Ramos (cell line): ENCODE data around the gene TMEM201.

Experiments
- in situ Hi-C: fragments of 300-500 bp; cut with MboI; formaldehyde crosslinking; loops from one replicate; pipeline ENCODE4 v1.14.3; 2022; ENCODE audit warnings: low sequenced_read_pairs; ENCODE audit not compliant: unreplicated experiment

The TMEM201 gene

DNA sequence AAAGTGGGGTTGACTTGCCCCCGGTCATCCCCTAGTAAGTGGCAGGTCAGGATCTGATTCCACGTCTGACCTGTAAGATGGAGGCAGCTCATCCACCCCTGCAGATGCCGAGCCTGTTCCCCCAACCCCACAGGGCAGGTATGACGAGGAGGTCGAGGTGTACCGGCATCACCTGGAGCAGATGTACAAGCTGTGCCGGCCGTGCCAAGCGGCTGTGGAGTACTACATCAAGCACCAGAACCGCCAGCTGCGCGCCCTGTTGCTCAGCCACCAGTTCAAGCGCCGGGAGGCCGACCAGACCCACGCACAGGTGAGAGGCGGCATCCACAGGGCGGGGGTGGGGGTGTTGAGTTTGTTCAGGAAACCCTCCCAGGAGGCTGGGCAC lies 9.6 kb downstream of the TMEM201 start:
- in situ Hi-C loops, result no loop called here

DNA sequence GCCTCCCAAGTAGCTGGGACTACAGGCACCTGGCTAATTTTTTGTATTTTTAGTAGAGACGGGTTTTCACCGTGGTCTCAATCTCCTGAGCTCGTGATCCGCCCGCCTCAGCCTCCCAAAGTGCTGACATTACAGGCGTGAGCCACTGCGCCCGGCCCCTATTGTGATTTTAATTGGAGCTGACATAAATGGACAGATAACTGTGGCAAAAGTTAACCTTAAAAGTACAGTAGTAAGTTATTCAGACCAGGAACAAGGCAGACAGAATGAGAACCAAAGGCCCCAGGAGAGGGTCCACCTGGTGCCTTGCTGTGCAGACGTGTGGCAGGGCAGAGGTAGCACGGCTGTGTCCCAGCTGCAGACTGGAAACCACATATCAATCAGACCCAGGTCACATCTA lies 11.0 kb downstream of the TMEM201 start:
- in situ Hi-C loops, result no loop called here

DNA sequence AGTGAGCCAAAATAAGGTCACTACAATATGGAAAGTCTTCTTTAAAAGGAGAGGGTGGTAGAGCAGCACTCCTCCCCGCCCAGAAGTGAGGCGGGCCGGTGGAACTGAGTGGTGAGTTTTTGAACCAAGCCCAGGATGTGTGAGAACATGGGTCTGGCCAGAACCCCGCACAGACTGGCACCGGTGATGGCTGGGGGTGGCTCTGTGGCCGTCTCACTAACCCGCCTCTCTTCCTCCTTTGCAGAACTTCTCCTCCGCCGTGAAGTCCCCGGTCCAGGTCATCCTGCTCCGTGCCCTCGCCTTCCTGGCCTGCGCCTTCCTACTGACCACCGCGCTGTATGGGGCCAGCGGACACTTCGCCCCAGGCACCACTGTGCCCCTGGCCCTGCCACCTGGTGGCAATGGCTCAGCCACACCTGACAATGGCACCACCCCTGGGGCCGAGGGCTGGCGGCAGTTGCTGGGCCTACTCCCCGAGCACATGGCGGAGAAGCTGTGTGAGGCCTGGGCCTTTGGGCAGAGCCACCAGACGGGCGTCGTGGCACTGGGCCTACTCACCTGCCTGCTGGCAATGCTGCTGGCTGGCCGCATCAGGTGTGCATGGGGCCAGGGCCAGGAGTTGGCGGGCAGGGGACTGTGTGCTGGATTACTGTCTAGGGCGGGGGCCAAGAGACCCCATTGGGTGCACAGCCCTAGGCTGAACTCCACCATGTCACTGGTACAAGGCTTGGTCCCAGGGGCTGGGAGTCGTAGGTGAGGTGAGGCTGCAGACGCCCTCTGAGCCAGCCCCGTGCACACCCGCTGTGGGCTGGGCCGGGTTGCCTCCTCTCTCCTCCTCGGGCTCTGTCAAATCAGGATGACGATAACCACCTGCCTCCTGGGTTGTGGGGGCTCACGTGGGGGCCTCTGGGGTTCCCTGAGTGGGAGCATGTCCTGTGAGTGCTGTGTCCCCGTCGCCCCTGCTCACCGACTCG lies 12.4 kb downstream of the TMEM201 start:
- in situ Hi-C loops, result no loop called here

DNA sequence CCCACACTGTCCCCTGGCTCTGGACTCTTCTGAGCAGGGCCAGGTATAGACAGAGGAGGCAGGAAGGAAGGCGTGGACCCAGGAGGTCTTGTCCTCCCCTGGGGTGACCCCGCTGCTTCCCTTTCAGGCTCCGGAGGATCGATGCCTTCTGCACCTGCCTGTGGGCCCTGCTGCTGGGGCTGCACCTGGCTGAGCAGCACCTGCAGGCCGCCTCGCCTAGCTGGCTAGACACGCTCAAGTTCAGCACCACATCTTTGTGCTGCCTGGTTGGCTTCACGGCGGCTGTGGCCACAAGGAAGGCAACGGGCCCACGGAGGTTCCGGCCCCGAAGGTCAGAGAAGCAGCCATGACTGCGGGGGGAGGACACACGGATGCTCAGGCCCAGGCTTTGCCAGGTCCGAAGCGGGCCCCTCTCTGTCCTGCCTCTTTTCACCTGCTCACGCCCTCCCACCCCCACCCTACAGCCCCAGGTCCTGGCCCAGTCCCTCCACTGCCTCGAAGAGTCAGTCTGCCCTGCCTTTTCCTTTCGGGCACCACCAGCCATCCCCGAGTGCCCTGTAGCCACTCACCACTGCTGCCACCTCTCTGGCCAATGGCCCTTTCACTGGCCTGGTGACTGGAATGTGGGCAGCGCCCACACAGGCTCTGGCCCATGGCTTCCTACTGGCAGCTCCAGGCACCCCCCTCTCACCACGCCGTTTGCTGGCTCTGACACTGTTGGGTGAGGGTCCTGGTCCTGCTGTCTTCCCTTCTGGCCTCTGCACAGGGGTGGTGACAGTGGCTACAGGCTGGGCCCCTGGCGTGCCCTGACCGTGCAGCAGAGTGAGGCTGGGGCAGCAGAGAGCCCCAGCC lies 13.5 kb downstream of the TMEM201 start:
- in situ Hi-C loops, result no loop called here

DNA sequence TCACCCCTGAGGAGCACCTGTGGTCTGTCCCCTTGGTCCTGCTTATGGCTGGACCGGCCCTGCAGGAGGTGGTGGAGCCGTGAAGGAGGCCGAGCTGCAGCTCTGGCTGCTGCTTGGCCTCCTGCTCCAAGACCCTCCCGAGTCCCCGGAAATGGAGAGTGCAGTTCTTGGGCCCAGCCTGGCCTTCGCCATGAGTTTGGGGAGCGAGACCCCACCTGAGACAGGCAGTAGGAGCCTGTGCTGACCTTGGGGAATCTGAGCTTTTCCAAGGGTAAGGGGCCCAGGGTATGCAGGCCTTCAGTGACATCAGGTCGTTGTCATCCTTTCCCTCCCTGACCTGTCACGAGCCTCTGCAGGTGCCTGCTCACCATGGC lies 14.1 kb downstream of the TMEM201 start:
- in situ Hi-C loops, result no loop called here

DNA sequence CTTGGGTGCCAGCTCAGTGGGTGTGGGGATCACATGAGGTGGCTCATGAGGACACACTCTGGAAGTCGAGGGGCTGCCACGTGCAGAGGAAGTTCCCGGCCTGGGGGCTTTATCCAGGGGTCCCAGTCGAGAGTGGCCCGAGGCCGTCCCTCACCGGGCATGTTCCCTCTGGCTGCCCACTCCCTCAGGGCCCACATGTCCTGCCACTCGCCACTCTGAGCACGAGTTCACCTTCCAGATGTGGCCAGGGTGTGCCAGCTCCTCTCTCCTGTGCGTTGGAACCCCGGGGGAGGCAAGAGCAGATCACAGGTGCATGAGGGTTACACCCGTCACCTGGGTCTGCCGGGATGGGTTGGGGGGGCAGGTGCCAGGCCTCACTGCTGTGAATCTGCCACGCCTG lies 14.6 kb downstream of the TMEM201 start:
- in situ Hi-C loops, result no loop called here

DNA sequence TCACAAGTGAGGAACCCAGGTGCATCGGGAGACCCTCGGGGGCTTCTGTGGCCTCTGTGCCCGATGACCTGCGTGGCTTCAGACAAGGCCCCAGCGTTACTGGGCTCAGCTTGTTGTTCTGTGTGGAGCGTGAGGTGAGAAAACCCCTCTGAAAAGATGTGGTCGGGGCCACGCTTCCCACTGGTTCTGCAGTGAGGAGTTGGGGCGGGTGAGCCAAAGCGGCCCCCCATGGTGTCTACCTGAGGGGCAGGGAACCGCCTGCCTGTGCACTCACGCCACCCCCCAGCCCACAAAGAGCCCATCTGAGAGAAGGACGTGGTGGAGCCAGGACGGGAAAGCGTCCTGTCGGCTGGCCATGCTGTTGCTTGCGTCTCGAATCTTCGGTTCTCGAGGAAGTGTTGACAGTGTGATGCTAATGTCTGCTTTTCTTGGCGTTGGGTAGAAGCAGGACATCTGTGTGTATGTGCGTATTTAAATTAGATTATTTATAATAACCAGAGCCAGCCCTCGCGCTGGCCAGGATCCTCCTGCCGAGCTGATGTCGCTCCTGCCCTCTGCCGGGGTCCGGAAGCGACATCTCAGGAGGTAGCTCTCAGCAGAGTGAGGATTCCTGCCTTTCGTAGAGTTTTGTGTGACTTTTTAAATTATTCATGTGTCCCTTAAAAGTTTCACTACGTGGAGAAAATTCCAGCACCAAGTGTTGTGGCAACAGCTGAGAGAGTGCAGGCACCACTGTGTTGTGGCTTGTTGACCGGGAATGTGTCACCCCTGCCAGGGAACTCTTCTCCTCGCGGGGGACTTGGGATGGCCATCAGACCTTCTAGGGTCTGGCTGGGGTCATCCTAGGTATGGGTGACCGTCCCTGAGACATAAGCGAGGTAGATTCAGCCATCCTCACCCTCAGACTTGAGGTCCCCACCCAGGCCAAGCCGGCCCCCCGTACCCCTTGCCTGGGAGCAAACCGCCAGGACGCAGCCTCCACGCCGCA lies 15.3 kb downstream of the TMEM201 start:
- in situ Hi-C loops, result no loop called here

DNA sequence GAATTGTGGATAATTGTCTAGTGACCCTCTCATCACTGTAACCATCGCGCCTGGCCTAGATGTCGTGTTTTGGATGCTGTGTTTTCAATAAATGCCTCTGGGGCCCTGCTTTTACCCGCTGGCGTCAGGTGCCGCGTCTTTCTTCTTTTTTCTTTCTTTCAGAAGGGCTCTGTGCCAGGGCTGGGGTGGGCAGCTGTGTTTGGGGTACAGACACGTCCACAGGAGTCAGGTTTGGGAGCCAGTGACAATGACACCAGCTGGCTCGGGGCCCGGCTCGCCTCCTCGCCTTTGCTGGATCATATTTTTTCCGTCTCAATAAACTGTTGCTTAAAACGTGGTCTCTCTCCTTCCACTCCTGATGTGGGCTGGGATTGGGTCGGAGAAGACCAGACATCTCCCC lies 16.1 kb downstream of the TMEM201 start:
- in situ Hi-C loops, result no loop called here

DNA sequence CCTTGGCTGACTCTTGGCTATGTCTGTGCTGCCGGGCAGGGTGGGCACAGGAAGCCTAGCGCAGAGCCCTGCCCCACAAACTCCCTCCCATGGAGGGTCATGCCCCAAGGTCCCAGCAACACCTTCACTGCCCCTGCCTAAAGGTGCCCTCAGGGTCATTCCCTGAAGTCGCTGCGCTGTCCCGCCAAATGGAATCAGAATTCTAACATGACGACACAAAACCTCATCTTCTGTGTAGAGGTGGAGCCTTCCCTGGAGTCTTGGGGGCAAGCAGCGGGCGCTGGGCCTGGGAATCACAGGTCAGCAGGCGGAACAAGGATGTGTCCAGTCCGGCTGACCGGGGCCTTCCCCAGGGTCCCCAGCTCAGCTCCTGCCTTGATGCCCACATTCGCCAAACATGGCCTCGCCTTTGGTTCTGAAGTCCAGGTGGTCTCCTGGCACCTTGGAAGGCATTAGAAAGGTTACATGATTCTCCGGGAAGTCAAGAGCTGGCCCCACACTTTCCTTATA lies 17.3 kb downstream of the TMEM201 start:
- in situ Hi-C loops, result no loop called here

DNA sequence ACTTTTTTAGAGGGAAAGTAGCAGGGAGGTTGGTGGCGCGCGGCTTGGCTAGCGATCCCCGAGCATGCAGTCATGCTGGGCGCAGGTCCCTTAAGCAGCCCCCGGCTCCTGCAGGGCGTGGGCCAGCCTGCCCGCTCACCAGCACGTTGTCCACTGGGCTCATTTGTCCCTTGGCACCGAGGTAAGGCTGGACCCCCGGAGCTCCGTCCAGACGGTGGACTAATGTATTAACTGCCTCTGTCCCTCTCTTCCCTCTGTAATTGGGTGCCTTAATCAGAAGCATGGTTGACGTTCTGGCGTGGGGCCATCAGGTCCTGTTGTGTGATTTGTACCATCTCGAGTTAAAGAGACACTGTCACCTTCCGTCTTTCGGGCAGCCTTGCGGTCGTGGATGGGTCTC lies 17.7 kb downstream of the TMEM201 start:
- in situ Hi-C loops, result no loop called here

DNA sequence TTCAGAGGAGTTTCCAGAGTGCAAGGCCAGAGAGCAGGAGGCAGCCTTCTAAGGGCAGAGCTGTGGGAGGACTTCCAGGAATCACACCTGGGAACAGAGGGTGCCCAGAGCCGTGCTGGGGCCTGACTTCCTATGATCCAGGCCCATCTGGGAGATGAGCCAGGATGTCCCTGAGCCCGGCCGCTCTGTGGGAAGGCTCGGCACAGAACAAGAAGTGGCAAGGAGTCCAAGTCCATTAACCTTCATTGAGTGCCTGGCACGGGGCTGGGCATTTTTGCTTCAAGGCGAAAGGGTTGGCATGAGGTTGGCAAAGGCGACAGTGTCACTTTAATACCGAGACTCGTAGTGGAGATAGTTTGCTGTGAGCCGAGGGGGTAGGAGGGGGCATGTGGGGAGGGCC lies 18.2 kb downstream of the TMEM201 start:
- in situ Hi-C loops, result no loop called here

DNA sequence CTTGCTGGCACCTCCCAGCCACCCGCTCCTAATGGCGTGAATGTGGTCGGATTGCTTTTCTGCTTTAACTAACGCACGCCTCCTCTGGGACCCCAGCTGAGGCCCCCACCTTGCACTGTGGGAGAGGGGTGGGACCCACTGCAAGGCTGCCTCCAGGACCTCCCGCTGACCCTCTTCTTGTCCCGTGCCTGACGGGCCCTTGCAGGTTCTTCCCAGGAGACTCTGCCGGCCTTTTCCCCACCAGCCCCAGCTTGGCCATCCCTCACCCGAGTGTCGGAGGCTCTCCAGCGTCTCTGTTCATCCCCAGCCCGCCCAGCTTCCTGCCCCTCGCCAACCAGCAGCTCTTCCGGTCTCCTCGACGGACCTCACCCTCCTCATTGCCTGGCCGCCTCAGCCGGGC lies 18.6 kb downstream of the TMEM201 start:
- in situ Hi-C loops, result no loop called here

DNA sequence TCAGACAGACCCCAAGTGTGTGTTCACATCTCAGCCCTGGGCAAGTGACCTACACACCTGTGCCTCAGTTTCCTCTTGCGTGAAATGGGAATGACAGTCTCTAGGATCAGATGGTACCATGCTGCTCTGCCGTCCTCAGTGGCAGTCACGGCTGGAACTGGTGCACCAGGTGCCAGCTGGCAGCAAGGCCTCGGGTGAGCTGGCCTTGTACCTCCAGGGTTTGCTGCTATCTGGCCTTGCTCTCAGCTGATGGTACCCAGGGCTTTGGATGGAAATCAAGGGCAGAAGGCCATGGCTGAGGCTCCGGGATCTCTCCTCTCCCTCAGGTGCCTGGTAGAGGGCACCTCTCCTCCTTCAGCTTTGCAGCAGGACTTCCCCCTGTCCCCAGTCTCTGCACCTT lies 21.3 kb downstream of the TMEM201 start:
- in situ Hi-C loops, result no loop called here

DNA sequence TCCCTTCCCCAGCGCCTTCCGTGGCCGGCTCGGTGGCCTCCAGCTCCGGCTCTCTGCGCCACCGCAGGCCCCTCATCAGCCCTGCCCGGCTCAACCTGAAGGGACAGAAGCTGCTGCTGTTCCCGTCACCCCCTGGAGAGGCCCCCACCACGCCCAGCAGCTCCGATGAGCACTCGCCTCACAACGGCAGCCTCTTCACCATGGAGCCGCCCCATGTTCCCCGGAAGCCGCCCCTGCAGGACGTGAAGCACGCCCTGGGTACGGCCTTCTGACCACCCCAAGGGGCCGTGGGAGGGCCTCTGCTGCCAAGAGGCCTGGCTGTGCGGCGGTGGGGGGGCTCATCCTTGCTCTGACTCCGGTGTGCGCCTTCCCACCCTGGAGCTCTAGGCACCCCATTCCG lies 21.8 kb downstream of the TMEM201 start:
- in situ Hi-C loops, result no loop called here

DNA sequence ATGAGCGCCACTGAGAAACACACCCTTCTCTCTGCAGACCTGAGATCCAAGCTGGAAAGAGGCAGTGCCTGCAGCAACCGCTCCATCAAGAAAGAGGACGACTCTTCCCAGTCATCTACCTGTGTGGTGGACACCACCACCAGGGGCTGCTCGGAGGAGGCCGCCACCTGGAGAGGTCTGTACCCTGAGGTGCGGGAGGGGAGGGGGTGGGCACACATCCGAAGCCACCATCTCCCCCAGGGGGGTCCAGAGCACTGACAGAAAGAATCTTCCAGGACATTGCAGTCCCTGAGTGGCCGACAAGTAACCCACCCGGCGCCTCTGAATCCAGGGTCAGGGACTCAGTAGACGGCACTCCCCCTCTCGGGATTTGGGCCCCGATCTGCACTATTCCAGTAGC lies 23.0 kb downstream of the TMEM201 start:
- in situ Hi-C loops, result no loop called here

DNA sequence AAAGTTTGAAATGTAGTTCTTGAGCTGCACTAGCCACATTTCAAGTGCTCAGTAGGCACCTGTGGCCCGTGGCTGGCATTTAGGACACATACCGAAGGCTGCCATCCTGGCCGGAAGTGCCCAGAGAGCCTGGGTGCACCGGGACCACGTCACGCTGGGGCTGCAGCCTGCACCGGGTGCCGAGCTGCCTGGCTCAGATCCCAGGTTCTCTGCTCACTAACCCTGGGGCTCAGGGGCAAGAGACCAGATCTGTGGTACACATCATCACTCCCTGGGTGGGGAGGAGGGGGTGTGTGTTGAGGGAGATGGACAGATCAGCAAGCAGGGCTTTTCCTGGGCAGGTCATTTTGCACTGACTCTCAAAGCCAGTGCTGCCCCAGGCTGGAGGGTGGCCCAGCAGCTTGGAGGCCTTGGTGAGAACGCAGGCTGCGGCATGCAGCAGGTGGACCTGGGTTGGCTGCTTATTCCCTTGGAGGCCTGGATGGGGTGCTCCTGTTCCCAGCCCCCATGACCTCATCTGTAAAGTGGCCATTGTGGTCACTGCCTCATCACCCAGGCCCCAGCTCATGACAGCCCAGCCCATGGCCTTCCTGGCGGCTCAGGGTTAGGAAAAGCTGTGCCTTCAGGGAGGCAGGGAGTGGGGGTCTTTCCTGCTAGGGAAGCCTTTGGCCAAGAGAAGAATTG lies 23.6 kb downstream of the TMEM201 start:
- in situ Hi-C loops, result no loop called here

DNA sequence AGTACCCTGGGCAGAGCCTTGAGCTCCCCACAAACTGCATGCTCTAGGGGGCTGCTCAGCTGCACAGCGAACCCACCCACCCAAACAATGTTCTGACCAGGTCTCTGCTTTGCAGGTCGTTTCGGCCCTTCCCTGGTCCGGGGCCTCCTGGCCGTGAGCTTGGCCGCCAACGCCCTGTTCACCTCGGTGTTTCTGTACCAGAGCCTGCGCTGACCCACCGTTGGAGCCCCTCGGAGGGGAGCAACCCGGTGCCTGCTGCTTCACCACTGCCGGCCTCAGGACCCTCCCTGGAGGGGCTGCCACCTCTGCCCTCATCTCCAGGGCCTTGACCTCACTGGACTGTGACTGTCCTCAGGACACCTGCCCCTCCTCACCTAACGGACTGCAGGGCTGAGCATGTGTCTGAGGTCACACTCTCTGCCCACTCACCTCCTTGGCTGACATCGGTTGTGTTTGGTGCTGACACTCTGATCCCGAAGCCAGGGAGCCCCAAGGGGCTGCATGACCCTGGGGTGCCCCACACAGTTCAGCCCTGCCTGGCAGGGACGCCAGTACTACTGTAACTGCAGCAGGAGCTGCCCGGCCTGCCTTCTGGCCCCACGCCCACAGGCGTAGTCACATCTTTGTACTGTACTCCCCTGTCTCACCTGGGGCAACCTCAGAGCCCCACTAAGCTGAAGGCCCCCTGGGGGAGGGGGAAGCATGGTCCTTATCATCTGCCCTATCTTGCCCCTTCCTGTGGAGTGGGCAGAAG lies 24.3 kb downstream of the TMEM201 start:
- in situ Hi-C loops, result no loop called here

DNA sequence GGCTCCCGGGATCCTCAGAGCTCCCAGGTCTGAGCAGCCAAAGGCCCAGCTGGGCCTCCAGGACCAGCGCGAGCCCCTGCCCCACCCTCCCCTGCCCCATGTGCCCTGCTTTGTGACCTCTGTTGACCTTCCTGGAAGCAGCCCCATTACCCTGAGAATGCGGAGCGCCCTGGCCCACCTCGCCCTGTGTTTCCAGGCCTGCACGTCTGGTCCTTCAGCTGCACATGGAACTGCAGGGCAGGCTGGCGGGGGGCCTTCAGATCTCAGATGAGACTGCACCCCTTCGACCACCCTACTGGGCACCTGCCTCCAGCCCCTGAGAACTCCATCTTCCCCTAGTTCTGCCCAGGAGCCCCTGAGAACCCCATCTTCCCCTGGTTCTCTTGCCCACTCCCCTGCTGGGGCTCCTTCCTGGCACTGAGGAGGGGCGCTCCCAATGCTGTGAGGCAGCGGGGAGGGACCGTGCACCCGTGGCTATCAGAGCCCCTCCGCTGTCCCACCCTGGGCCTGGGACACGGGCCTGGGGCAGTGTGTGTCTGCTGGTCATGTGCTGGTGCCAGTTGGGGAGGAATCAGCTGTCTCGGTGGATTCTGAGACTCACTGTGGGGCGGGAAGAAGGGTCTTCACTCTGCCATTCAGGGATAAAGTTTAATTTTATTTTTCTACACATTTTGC lies 25.1 kb downstream of the TMEM201 start:
- in situ Hi-C loops, result no loop called here
